Kidney (tissue), 14 donors: ENCODE data around the gene LRRC3C. TPM values are rescaled to one million over a fixed set of nuclear protein-coding genes. Genes with fewer than 3 reads are reported as not detected.

Source experiments
- DNase-seq, 5 donors: peaks; one replicate each; pipeline ENCODE4 v3.0.0-alpha.2; 2013 to 2020
- FAIRE-seq: peaks from 2 replicates; lab custom pipeline; 2012; peaks lifted over from hg19 to GRCh38; lab: Jason Lieb, UNC
- H3K27ac ChIP-seq, 2 donors: one replicate each; pipeline ENCODE4 v1.7.0; 2013; ENCODE audit warnings: low read depth in 2 of 2, low read length in 2 of 2, inconsistent platforms in 1 of 2
- H3K27me3 ChIP-seq: one replicate; pipeline ENCODE4 v1.7.1; 2013; ENCODE audit warnings: low read length, inconsistent platforms; ENCODE audit not compliant: control insufficient read depth, insufficient read depth
- H3K36me3 ChIP-seq, 3 donors: one replicate each; pipeline versions ENCODE4 v1.7.0 to v1.7.1; 2013; ENCODE audit warnings: low read length in 3 of 3, control low read depth in 1 of 3, inconsistent platforms in 1 of 3; ENCODE audit not compliant: insufficient read depth in 3 of 3, control insufficient read depth in 2 of 3
- H3K4me1 ChIP-seq, 3 donors: one replicate each; pipeline versions ENCODE4 v1.7.0 to v1.7.1; 2013; ENCODE audit warnings: low read length in 3 of 3, inconsistent platforms in 1 of 3, low read depth in 1 of 3; ENCODE audit not compliant: control insufficient read depth in 2 of 3, insufficient read depth in 2 of 3
- H3K4me3 ChIP-seq, 3 donors: one replicate each; pipeline versions ENCODE4 v1.7.0 to v1.8.1; 2013; ENCODE audit warnings: low read length in 3 of 3, control low read depth in 1 of 3, inconsistent platforms in 1 of 3
- H3K9ac ChIP-seq, 3 donors: one replicate each; pipeline versions ENCODE4 v1.7.0 to v1.7.1; 2013; ENCODE audit warnings: low read length in 3 of 3, control low read depth in 1 of 3, inconsistent platforms in 1 of 3
- H3K9me3 ChIP-seq, 3 donors: one replicate each; pipeline versions ENCODE4 v1.7.0 to v1.7.1; 2013; ENCODE audit warnings: low read length in 3 of 3, control low read depth in 1 of 3, inconsistent platforms in 1 of 3; ENCODE audit not compliant: control insufficient read depth in 2 of 3, insufficient read depth in 1 of 3
- intact Hi-C: fragments of 100-400 bp; cut with DNase I; formaldehyde crosslinking; loops from one replicate; pipeline ENCODE4 v1.11.1; 2022
- polyA plus RNA-seq: library from polyadenylated mRNA; stranded (reverse); fragments of 350-450 nt; fragmentation: Illumina TruSeq; extraction: RNeasy Lipid Tissue Mini Kit (QIAGEN cat#74804); gene quantifications from one replicate; pipeline ENCODE4 v1.2.3, GENCODE V29; 2014; ENCODE audit warnings: low read depth, low replicate concordance; ENCODE audit not compliant: insufficient read depth
- total RNA-seq: library from RNA; stranded (reverse); fragmentation: NEBNext Ultra II Directional; extraction: Animal tissue kit (Norgen Biotek cat#: 25700); gene quantifications from one replicate; pipeline ENCODE4 v1.2.1, GENCODE V29; 2021
- TF ChIP-seq, protein P1 (sequence below): IDR thresholded peaks from 3 replicates; pipeline ENCODE4 v1.5.1; 2012; ENCODE audit warnings: mild to moderate bottlenecking, moderate library complexity, borderline replicate concordance; ENCODE audit not compliant: insufficient read depth; ENCODE audit errors: extremely low read depth
- donor health status: control.
- donor health status: control.
- donor health status: control.
- donor health status: control.
- donor health status: control.
- donor health status: DM: yes; HTN: yes; CAD: no.
- donor health status: Normal renal cell carcinoma (clear cell type).

Gene LRRC3C
- total and polyA plus RNA-seq, 2 donors from 2014 or later, result not detected

DNA sequence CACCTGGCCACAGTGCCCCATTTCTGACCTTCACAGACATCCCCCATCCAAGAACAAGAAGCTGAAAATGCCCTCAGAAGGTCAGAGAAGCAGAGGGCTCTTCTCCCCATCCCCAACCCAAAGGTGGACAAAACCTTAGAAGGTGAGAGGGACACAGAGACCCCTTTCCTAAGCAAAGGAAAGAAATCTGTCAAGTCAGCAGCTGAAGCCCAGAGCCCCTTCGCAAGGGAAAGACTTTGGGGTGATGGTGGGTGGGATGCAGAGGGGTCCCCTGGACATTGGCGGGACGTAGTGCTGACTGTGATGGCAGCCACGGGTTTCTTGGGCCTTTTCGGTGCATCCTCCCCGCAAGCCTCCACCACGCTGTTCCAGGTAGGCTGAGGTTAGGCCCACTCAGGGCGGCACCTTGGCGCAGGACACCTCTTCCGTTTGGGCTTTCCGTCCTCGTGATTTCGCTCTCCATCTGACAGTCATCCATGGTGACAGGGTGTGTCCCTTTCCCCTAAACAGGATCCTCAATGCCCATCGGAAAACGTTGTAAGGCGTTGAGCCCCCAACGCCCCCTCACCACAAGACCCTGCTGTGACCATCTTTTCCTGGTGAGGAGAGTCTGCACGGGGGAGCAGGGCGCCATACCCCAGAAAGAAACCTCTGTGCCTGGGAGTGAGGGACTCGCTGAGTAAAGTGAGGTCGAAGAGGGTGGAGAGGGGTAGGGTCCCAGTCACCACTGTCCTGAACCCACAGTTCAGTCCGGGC is 24.6 kb downstream of the LRRC3C start:
- intact Hi-C loops, result no loop called here

DNA sequence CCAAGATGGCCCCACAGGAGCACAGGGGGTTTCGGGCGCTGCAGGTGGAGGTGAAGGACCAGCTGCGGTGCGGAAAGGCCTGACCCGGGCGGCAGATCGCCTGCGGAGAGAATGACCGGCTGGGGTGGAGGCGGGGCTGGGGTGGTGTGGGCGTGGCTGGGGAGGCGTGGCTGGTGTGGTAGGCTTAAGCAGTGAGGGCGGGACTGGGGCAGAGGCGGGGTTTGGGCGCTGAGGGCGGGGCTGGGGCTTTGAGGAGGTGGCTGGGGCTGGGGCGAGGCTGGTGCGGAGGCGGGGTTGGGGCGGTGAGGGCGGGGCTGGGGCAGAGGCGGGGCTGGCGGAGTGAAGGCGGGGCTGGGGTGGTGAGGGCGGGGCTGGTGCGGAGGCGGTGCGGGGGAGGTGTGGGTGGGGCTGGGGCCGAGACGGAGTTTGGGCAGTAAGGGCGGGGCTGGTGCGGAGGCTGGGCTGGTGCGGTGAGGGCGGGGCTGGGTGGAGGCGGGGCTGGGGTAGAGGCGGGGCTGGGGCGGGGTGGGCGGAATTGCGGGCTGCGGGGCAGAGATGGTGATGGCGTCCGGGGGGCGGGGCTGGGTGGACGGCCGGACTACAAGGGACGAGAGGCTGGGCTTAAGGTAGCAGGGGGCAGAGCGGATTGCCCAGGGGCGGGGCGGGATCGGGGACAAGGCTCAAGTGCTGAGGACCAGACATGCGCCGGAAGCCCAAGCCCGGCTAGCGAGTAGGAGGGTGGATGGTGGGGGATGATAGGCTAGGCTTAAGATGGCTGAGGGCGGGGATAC is 25.3 kb downstream of the LRRC3C start:
- Histone ChIP-seq H3K9ac (peak overlapping the region in 2 of 3 donors; percentile 33 to 53), H3K27ac (peak overlapping the region in 1 of 2 donors; percentile 52), H3K4me3 (peak overlapping the region; percentile 51 to 66 (median 61)), H3K27me3 (no peaks in the 10 kb centered on the region), H3K4me1 (peaks cover 0 to 6% (median 4%) of the 10 kb centered on the region in 3 donors), H3K9me3 (no peaks in the 10 kb centered on the region), H3K36me3 (no peaks in the 10 kb centered on the region)
- intact Hi-C loops, result no loop called here
- FAIRE-seq, result no peak
- TF ChIP-seq, protein P1, sequence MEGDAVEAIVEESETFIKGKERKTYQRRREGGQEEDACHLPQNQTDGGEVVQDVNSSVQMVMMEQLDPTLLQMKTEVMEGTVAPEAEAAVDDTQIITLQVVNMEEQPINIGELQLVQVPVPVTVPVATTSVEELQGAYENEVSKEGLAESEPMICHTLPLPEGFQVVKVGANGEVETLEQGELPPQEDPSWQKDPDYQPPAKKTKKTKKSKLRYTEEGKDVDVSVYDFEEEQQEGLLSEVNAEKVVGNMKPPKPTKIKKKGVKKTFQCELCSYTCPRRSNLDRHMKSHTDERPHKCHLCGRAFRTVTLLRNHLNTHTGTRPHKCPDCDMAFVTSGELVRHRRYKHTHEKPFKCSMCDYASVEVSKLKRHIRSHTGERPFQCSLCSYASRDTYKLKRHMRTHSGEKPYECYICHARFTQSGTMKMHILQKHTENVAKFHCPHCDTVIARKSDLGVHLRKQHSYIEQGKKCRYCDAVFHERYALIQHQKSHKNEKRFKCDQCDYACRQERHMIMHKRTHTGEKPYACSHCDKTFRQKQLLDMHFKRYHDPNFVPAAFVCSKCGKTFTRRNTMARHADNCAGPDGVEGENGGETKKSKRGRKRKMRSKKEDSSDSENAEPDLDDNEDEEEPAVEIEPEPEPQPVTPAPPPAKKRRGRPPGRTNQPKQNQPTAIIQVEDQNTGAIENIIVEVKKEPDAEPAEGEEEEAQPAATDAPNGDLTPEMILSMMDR, result no peak
- DNase-seq, result peak; percentile 98 to 100 (median 99)

More for the DNA sequence above, 24.6 kb downstream of the LRRC3C start:
- Histone ChIP-seq H3K36me3 (no peaks in the 10 kb centered on the region), H3K4me3 (peak overlapping the region; percentile 12 to 47 (median 45)), H3K4me1 (peaks cover 0 to 6% (median 4%) of the 10 kb centered on the region in 3 donors), H3K9ac (peak overlapping the region in 1 of 3 donors; percentile 22), H3K27me3 (no peaks in the 10 kb centered on the region), H3K27ac (no peak overlapping the region), H3K9me3 (no peaks in the 10 kb centered on the region)
- DNase-seq (peak in 1 of 5 donors; percentile 82), FAIRE-seq (no peak)
- TF ChIP-seq, protein P1, result no peak

DNA sequence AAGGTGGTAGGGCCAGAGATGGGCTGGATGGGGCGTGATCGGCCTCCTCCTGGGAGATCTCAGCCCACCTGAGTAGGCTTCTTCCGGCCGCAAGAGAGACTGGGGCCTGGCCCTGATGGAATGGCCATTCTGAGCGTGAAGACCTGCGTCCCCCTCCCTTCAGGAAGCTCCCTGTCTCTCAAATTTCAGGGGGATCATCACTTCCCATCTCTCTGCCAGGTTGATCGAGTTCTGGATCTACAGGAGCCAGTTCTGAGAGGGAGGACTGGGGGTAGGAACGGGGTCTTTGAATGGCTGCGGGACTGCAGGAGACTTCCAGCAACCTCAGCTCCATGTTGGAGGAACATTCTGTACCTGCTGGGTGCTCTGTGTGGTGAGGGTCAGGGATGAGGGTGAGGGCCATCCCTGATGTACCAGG is 25.9 kb downstream of the LRRC3C start:
- H3K27ac ChIP-seq, result peak overlapping the region in 1 of 2 donors; percentile 52
- H3K4me3 ChIP-seq, result peak overlapping the region; percentile 51 to 66 (median 61)
- intact Hi-C loops, result no loop called here
- DNase-seq (no peak), FAIRE-seq (no peak)
- no peaks in the 10 kb centered on the region for H3K27me3 ChIP-seq
- TF ChIP-seq, protein P1, result no peak
- H3K9me3 ChIP-seq, result no peaks in the 10 kb centered on the region
- H3K4me1 ChIP-seq, result peaks cover 0 to 6% (median 4%) of the 10 kb centered on the region in 3 donors
- H3K9ac ChIP-seq, result peak overlapping the region in 2 of 3 donors; percentile 33 to 53
- no peaks in the 10 kb centered on the region for H3K36me3 ChIP-seq
